SK-N-MC (cell line): ENCODE results near the gene GCH1.

Experiments used
- EZH2 ChIP-seq: fragments of 200-600 bp; sonication (generic); IDR thresholded peaks from one replicate; pipeline ENCODE4 v1.6.1; 2017; ENCODE audit warnings: antibody characterized with exemption
- POLR2AphosphoS5 ChIP-seq: IDR thresholded peaks from 2 replicates; pipeline ENCODE4 v1.6.1; 2012; ENCODE audit warnings: mild to moderate bottlenecking, low read depth, low read length, borderline replicate concordance

DNA sequence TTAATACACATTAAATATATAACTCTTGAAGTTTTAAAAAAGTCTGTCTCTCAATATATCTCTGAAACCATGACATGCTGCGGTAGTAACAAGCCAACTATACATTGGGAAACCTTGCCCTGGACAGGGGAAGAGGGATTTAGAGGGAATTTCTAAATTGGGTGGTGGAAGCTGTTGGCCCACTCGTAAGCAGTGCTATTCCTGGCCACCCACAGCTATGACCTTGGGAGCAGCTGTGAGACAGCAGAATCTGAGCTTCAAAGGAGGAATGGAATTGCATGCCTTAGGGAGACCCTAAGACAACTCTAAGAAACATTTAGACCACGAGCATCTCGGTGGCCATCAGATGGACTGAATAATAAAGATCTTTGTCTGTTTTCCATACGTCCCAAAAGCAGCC is 15.8 kb upstream of the GCH1 start:
- TF ChIP-seq EZH2, result no peak
- no peak for TF ChIP-seq POLR2AphosphoS5
